ENCODE results near the gene NT5DC3.

The NT5DC3 gene

DNA sequence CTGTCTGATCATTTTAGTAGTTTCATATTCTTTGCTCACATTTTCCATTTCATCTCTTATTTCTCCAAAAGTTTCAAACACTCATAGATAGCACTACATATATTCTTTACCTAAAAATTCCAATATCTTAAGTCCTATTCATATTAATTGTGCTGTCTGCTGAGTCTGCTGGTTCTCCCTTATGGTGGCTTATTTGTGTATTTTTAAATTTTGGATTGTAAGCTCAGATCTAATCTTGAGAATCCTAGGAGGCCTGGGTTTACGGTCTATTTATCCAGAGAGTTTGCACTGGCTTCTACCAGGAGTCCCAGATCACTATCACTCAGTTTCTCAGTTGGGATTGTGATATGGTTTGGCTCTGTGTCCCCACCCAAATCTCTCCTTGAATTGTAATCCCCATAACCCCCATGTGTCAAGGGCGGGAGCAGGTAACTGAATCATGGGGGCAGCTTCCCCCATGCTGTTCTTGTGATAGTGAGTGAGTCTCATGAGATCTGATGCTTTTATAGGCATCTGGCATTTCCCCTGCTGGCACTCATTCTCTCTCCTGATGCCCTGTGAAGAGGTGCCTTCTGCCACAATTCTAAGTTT lies 10.2 kb downstream of the NT5DC3 start:
- DNase-seq = no peak

DNA sequence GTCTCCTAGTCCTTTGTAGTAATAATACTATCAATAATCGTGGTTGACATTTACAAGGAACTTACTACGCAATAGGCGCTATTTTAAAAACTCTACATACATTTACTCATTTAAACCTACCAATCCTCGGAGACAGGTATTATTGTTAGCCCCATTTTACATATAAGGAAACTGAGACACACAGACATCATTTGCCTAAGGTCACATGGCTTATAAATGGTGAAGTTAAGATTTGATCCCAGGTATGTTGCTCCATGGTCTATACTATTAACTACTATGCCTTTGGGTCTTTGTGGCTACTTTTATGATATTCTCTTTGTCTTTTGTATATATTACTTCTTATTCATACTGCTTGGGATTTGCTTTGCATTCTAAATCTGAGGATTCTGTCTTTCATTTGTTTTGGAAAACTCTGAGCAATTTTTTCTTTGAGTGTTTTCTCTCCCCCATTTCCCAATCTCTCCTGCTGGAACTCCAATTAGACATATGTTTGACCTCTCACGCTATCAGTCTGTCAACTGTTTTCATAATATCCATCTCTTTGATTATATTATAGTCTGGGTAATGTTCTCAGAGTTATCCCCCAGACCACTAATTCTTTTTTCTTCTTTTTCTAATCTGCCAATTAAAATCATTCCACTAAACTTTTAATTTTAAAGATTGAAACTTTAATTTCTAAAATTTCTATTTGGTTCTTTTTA lies 10.9 kb downstream of the NT5DC3 start:
- no peak for DNase-seq

DNA sequence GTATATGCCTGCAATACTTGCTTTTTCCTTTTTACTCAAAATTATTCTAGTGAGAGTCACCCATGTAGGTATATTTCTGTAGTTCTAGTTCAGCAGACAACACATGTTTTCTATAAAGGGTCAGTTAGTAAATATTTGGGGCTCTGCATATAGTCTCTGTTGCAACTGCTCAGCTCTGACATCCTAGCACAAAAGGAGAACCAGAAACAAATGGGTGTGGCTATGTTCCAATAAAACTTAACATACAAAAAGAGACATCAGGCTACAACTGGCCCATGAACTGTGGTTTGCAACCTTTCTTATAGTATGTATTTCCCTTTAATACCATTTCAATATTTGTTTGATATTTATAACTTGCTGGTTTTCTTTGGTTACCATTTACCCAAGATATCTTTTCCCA lies 11.9 kb downstream of the NT5DC3 start:
- DNase-seq = no peak

DNA sequence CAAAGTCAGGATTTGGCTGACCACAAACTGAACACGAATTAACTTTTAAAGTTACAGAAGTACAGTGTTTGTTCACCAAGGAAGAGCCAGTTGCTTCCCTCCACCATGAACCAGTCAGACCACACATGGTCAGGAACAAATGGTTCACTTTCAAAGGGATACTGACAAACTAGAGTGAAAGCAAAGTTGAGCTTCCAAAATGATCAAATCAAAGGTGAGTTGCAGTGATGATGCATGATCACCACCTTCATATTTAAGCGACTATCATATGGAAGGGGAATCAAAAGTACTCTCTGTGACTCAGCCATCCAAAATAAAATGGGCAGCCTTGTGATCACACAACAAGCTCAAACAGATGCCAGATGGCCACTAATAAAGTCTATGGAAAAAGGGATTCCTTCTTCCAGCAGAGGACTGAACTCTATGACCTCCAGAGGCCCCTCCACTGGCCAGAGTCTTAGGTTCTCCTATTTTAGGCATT lies 13.1 kb downstream of the NT5DC3 start:
- no peak for DNase-seq

DNA sequence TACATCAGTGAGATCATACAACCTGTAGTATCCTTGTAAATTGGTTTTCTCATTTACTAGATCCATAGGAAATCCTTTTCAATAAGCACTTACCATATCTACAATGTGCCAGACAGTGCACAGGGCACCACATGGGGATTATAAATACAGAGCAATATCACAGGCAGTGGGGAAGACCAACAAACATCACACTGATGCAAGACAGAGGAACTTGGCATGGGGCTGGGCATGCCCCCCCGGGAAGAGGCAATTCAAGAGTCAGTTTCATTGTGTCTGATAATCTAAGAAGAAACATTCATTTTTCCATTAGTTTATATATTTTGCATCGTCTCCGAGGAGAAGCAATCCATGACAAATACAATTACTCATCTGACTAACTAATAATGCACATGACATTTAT lies 16.2 kb downstream of the NT5DC3 start:
- DNase-seq = no peak

DNA sequence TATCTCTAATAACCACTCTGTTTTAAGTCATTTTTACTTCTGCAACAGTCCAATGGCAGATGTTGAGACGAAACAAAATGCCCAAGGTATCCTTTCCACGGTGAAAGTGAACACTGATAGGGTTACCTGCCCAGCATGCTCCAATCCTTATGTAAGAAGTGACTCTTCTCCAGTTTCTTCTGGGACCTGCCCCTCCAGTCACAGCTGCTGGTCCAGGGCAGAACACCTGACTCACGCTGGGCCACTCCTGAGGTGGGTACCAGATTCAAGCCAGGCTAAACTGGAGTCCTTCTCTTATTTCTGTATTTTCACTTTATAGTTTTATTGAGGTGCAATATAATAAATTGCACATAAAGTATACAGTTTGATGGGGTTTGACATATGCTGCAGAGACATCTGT lies 16.7 kb downstream of the NT5DC3 start:
- no peak for DNase-seq

DNA sequence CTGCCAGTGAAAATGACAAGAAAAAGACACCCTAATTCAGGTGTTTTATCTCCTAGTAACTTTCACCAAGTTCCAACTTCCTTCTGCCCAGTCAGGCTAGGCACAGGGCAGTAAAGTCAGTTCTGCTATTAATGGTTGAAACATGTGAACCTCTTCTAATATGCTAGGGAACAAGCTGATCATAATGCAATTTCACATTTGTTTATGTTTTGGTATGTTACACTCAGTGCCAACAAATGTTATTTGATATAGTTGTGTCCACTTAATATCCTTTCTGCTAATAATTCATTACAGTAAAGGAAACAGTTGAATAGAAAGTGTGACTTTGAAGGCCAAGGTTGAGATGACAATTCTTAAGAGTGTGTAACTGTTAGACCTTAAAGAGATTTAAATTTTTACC lies 17.2 kb downstream of the NT5DC3 start:
- no peak for DNase-seq

DNA sequence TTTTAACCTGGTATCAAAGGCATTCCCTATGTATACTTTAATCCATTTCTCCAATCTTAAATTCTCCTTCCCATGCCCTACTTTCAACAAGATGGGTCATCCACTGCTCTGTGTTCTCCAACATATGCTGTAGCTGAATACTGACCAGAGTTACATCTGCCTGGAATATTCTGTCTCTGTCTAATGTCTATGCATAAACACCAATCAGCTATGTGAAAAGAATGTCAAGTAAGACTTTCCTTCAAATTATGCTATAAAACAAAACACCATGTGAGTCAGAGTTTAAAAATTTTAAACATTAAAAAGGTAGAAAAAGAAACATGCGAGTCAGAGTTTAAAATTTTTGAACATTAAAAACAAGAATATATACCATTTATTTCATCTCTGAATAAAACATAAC lies 19.3 kb downstream of the NT5DC3 start:
- DNase-seq = no peak

DNA sequence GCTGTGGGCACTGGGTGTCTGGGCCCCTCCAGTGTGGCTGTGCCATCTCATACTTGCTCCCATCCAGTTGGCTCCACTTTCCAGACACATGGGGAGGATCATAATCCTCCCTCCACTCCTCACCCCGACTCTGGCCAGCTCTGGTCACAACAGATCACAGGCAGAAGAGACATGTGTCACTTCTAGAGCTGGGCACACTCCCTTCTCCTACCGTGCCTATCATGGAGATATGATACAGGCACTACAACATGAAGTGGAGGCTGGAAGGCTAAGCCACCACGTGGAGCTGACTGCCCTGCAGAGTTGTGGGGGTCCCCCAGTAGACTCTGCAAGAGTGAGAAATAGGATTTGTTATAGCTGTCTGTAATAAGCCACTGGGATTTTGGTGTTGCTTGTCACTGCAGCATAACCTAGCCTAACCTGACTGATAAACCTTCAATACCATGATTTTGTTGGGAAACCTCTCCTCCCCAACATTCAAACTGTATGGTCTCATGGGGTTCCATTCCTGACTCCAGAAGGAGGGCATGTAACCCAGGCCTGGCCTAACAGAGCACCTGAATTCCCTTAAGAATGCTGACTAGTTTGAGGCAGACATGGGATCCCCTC lies 20.0 kb downstream of the NT5DC3 start:
- no peak for DNase-seq

DNA sequence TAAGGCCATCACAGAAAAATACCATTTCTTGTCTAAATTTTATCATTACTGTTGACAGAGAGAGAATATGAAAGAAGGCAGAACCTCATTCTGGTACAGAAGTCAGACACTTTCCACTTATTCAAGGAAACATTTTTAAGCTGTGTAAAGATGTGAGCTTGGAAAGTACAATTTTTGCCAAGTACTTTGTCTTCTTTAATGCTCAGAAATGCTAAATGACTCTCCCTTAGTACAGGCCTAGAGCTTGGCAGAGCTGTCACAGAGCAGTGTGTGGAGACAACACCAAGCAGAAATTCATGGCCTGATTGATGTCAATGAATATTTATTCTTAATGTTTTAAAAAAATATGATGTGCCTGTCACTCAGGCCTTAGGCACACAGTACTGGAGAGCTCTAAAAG lies 20.7 kb downstream of the NT5DC3 start:
- no peak for DNase-seq

DNA sequence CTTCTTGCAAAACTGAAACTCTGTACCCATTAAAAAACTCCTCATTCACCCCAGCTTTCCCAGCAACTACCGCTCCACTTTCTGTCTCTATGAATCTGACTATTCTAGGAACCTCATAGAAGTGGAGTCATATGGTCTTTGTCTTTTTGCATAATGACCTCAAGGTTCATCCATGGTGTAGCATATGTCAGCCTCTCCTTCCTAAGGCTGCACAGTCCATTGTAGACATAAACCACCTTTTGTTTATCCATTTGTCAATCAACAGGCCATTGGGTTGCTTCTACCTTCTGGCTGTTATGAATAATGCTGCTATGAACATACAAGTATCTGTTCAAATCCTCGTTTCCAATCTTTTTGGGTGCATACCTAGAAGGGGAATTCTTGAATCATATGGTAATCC lies 21.1 kb downstream of the NT5DC3 start:
- DNase-seq = no peak

DNA sequence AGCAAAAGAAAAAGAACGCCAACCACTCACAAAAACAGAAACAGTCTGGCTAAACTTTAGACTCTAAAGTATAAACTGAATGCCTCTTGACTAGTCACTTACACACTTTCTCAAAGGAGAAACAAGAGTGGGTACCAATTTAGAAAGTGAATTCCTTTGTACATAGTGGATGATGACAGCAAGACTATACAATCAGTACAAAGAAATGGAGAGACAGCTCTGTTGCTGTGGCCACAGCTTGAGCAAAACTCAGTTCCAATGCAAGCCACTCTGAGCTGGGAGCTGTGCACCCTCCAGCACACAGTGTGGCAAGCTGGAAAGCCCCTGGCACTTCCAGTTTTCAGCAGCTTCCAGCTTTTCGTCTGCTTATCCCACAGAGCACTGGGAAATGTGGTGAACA lies 21.7 kb downstream of the NT5DC3 start:
- no peak for DNase-seq

DNA sequence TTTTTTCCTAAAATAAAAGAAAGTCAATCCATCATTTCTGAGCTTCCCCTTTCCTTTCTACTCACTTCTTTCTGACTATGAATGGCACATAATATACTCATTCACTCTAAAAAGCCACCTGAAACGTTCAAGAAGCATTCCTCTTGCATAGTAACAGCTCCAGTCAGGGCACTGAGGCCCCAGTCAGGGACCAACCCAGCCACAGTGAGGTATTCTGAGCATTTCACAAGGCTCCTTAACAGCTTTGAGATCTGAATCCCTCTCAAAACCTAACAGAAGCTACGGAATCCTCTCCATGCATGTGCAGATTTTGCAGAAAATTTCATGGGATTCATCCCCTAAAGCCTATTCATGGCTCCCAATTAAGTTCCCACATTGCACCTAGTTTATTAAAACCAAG lies 23.2 kb downstream of the NT5DC3 start:
- DNase-seq = no peak

DNA sequence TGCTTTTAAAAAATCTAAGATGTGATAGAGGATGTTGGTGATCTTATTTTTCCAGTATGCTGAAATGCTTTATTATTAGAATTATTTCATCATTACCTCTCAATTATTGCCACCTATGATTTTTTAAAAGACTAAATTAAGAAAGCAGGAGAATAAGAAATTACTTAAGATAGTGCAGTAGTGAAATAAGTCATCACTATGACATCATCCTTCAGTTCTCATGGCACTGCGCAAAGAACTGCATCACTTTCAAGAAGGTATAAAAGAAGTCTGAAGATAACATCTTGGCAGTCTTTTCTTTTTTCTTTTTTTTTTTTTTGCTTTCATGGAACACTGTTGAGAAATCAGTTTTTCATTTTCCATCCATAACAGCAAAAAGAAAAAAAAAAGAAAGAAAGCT lies 24.4 kb downstream of the NT5DC3 start:
- no peak for DNase-seq

DNA sequence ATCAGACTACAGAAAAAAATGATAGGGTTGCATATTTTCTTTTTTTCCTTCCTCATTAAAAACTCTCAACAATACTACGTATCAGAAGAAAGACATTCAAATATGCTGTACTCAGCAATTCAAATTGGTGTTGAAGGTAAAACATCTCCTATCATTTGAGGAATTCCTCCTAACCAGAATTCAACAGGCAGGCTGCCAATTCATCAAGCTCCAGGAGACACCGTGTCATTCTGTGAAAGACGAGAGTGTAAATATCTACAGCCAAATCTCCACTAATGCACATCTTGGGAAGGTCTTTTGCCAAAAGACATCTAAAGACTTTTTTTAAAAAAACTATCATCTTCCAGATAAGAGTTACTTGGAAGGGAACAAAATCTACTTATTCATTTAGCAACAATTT lies 26.6 kb downstream of the NT5DC3 start:
- DNase-seq = no peak

DNA sequence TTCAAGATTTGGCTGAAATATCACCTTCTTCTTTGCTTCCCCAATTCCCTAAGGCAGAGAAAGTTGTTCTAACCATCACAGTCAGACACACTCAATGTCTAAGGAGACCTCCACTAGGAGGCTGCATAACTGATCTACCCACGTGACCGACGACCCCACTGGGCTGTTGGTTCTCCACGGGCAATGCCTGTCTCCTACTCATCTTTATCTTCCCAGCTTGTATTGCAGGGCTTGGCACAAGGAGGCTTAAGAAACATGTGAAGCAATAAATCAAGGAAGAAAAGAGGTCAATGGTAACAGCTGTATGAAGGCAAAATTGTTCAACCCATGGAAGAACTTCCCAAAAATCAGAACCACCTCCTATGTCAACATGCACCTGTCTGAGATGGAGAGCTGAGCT lies 27.1 kb downstream of the NT5DC3 start:
- DNase-seq = no peak

DNA sequence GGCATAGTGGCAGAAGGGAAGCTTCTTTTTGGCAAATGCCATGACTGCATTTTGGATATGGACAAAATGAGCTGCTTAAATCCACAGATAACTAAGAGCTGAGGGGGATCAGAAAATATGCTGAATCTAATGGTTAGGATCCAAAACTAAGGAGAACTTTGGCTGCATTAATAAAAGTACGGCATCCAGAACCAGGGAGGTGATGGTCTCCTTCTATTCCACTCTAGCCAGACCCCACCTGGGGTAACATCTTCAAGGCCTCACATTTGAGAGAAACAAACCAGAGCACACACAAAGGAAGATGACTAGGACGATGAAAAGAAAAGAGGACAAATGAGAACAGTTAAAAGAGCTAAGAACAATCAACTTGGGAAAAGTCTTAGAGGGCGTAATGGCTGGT lies 27.6 kb downstream of the NT5DC3 start:
- no peak for DNase-seq

DNA sequence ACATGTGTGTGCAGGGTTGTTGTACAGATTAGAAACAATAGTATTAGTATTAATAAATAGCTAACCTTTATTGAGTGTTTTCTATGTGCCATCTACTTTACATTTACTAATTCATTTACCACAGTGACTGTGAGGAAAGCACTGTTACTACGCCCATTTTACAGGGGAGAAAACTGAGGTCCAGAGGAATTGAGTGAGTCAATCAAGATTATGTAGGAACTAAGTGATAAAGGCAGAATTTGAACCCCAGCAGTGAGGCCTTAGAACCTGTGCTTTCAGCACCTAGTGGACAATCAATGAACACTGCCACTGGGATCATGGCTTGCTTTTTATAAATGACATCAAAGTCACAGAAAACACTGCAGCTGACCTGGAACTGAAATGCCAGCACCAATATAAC lies 28.2 kb downstream of the NT5DC3 start:
- DNase-seq = no peak

DNA sequence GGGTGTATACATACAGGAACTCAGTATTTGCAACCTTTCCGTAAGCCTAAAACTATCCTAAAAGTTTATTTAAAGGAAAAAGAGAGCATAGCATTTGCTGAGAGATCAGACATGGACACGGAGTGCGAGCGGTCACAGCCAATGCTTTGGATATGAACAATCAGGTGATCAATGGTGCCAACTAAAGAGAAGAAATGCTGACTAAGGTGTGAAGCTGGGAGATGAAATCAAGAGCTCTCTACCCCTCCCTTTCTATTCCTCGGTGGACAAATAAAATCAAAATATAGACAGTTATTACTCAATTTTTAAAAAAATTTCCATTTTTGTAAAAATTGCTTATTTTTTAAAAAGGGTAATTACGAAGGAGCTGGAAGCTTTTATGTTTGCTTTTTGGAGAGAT lies 29.2 kb downstream of the NT5DC3 start:
- DNase-seq = no peak

DNA sequence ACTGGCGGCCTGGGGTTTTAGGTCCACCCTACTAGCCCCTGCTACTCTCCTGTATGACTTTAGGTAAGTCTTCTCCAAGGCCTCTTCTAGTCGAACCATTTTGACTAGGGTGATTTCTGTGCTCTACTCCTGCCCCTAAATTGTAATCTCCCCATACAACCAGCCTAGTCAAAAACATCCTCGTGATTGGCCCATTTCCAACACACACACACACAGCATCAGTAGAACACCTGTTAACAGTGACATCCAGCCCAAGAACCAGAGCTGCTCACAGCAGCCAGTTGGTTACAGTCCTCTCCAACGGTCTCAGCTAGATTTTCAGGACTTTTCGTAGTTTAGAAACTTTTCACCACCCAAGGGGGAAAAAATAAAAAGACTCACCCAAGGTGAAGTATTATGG lies 30.9 kb downstream of the NT5DC3 start:
- no peak for DNase-seq

DNA sequence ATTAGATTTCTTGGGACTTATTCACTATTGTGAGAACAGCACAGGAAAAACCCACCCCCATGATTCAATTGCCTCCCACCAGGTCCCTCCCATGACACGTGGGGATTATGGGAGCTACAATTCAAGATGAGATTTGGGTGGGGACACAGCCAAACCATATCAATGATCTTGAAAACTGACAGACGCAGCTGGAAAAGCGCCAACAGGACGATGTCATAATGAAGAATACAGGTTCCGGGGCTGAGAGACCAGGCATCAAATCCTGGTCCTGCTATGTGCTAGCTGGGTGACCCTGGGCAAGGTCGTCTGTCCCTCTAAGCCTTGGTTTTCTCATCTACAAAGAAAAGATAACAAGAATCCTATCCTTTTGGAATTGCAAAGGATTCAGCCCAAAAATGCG lies 31.4 kb downstream of the NT5DC3 start:
- peak; percentile 28 for DNase-seq

DNA sequence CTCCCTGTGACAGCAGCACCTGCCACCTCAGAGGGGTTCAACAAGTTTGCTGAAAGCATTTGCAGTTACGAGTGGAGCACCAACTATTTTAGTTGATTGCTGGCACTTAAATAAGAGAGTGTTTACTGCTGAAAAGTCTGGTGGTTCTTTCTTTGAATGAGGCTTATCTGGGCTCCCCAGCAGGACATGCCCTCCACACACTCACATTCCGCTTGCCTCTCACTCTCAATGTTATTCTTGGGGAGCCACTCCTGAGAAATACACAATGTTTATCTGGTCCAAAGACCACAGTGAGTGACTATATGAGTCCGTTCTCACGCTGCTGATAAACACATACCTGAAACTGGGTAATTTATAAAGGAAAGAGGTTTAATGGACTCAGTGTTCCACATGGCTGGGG lies 31.9 kb downstream of the NT5DC3 start:
- peak; percentile 90 for DNase-seq

DNA sequence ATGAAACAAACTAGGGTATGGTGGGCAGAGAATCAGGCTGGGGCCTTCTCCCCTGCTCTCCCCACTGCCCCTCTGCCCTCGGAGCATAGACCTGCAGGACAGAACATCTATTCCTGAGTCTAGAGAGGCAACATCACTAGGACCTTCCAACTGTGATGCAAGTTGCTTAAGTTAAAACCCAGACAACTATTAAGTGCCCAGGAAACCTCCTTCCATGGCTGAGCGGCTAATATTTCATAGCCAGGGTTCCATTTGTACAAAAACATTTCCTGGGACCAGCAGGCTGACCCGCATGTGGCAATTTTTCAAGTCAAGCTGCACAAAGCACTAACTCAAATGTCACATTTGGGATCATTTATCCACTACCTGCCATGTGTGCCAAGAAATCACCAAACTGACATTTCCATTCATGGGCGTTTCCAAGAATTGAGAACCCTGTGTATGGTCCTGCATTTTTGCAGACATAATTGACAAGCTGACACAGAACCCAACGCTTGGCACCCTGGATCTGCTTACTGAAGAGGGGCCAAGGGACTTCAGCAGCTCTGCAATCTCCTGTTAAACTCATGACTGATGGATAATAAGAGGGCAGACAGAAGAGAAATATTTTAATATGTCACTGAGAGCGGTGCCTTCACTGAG lies 32.7 kb downstream of the NT5DC3 start:
- DNase-seq = peak; percentile 51

DNA sequence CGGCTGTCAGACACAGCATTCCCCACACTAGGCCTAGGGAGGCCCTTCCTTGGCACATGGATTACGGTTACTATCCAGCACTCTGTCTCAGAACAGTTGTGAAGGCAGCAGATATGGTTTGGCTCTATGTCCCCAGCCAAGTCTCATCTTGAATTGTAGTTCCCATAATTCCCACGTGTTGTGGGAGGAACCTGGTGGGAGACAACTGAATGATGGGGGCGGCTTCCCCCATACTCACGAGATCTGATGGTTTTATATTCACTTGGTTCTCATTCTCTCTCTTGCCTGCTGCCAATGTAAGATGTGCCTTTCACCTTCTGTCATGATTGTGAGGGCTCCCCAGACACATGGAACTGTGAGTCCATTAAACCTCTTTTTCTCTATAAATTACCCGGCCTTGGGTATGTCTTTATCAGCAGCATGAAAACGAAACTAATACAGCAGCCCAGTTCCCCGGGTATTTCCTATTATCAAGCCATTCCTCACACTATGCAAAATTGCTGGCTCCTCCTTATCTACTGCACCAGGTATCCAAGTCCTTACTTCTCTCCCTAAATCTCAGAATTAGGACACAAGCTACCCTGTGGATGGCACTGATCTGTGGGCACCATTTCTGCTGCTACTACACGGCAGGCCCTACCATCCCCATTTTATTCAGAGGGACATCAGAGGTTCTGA lies 33.3 kb downstream of the NT5DC3 start:
- peak; percentile 79 for DNase-seq
